GM21526 (cell line): ENCODE data around the gene SMIM36.
A peak's percentile ranks its signal among the peaks of the same experiment; 100 is the strongest.
"Not testable (repeated sequence)": the region's sequence is repeated elsewhere in the genome, so short reads cannot be mapped to it uniquely, and the experiment has no call there.

Experiments used
- ATAC-seq: cut with Tn5 transposase; IDR thresholded peaks from one replicate; pipeline ENCODE4 v1.9.1; 2021; ENCODE audit warnings: moderate library complexity; ENCODE audit not compliant: unreplicated experiment, low FRiP score

The SMIM36 gene

GRCh38 chr17:55510986-55511721, at the start of gene SMIM36:
Gene SMIM36 (minus strand): TSS chr17:55511452.
- ATAC-seq = no peak

GRCh38 chr17:55555772-55556171, 44.5 kb upstream of the SMIM36 start:
- no peak for ATAC-seq

- no peak for ATAC-seq
Measured at GRCh38 chr17:55549140-55549539, 37.9 kb upstream of the SMIM36 start.

GRCh38 chr17:55546991-55547664, 35.9 kb upstream of the SMIM36 start:
- no peak for ATAC-seq

- ATAC-seq = no peak
Measured at GRCh38 chr17:55546481-55546880, 35.2 kb upstream of the SMIM36 start.

GRCh38 chr17:55545806-55546205, 34.6 kb upstream of the SMIM36 start:
- no peak for ATAC-seq

- ATAC-seq = no peak
Measured at GRCh38 chr17:55543709-55544108, 32.5 kb upstream of the SMIM36 start.

- no peak for ATAC-seq
Measured at GRCh38 chr17:55540414-55541091, 29.3 kb upstream of the SMIM36 start.

- ATAC-seq = no peak
Measured at GRCh38 chr17:55536205-55536604, 25.0 kb upstream of the SMIM36 start.

- no peak for ATAC-seq
Measured at GRCh38 chr17:55533608-55534007, 22.4 kb upstream of the SMIM36 start.

GRCh38 chr17:55532670-55533069, 21.4 kb upstream of the SMIM36 start:
- no peak for ATAC-seq

GRCh38 chr17:55531053-55531728, 19.9 kb upstream of the SMIM36 start:
- no peak for ATAC-seq

GRCh38 chr17:55530064-55530463, 18.8 kb upstream of the SMIM36 start:
- no peak for ATAC-seq

GRCh38 chr17:55527540-55528118, 16.4 kb upstream of the SMIM36 start:
- no peak for ATAC-seq

- ATAC-seq = peak; percentile 55
Measured at GRCh38 chr17:55524440-55525220, 13.4 kb upstream of the SMIM36 start.

GRCh38 chr17:55523032-55523431, 11.8 kb upstream of the SMIM36 start:
- not testable (repeated sequence) for ATAC-seq

- no peak for ATAC-seq
Measured at GRCh38 chr17:55521186-55521585, 9.9 kb upstream of the SMIM36 start.

GRCh38 chr17:55520402-55520801, 9.2 kb upstream of the SMIM36 start:
- ATAC-seq = no peak

GRCh38 chr17:55518510-55518909, 7.3 kb upstream of the SMIM36 start:
- peak; percentile 61 for ATAC-seq
